CD14-positive monocyte (primary cell): ENCODE results near the gene RNU6-7. TPM values are rescaled to one million over a fixed set of nuclear protein-coding genes. Genes with fewer than 3 reads are reported as not detected.

Experiments used
- DNase-seq, 3 donors: peaks; one replicate each; pipeline ENCODE4 v3.0.0-alpha.2; 2011 to 2022
- H2AFZ ChIP-seq: 2 replicates; pipeline ENCODE4 v1.6.0; 2012; ENCODE audit warnings: mild to moderate bottlenecking, low read depth, low read length, inconsistent platforms; ENCODE audit not compliant: insufficient read depth, poor library complexity, severe bottlenecking
- H3K27ac ChIP-seq, 2 donors: 1 replicate in 1 of 2; 2 replicates in 1 of 2; pipeline ENCODE4 v1.5.1; 2012 to 2013; ENCODE audit warnings: low read length in 2 of 2, control low read depth in 1 of 2, inconsistent platforms in 1 of 2, low read depth in 1 of 2, mild to moderate bottlenecking in 1 of 2
- H3K27me3 ChIP-seq, 2 donors: one replicate each; pipeline versions ENCODE4 v1.6.0 to v1.6.1; 2011 to 2013; ENCODE audit warnings: low read length in 2 of 2; ENCODE audit not compliant: control insufficient read depth in 2 of 2, insufficient read depth in 2 of 2
- H3K36me3 ChIP-seq, 2 donors: replicated peaks in 1 of 2; 1 replicate in 1 of 2; 2 replicates in 1 of 2; pipeline versions ENCODE4 v1.5.1 to v1.6.1; 2012 to 2013; ENCODE audit warnings: low read length in 2 of 2, control low read depth in 1 of 2, inconsistent platforms in 1 of 2, mild to moderate bottlenecking in 1 of 2; ENCODE audit not compliant: insufficient read depth in 2 of 2, control insufficient read depth in 1 of 2
- H3K4me1 ChIP-seq, 2 donors: 1 replicate in 1 of 2; 2 replicates in 1 of 2; pipeline versions ENCODE4 v1.5.1 to v1.6.1; 2012 to 2013; ENCODE audit warnings: low read length in 2 of 2, control low read depth in 1 of 2, inconsistent platforms in 1 of 2, mild to moderate bottlenecking in 1 of 2, moderate library complexity in 1 of 2; ENCODE audit not compliant: insufficient read depth in 2 of 2, control insufficient read depth in 1 of 2
- H3K4me2 ChIP-seq: replicated peaks from 2 replicates; pipeline ENCODE3; 2012; ENCODE audit warnings: low read length, moderate library complexity, mild to moderate bottlenecking; ENCODE audit not compliant: poor library complexity, severe bottlenecking; ENCODE audit errors: extremely low read depth
- H3K4me3 ChIP-seq, 3 experiments: fragments of 200-600 bp in 1 of 3; sonication (generic) in 1 of 3; replicated peaks in 1 of 3; 1 replicate in 2 of 3; 2 replicates in 1 of 3; pipeline ENCODE4 v1.5.1; 2011 to 2013; ENCODE audit warnings: low read length in 3 of 3, mild to moderate bottlenecking in 3 of 3, control low read depth in 2 of 3, low read depth in 2 of 3, inconsistent platforms in 1 of 3, moderate library complexity in 1 of 3
- H3K79me2 ChIP-seq: 2 replicates; pipeline ENCODE4 v1.6.0; 2012; ENCODE audit warnings: mild to moderate bottlenecking, control low read depth, inconsistent platforms, low read length, moderate library complexity; ENCODE audit not compliant: insufficient read depth
- H3K9ac ChIP-seq: 2 replicates; pipeline ENCODE4 v1.6.0; 2017; ENCODE audit warnings: low read length, mild to moderate bottlenecking; ENCODE audit not compliant: insufficient read depth, poor library complexity, severe bottlenecking
- H3K9me3 ChIP-seq, 2 donors: replicated peaks in 1 of 2; 1 replicate in 1 of 2; 2 replicates in 1 of 2; pipeline versions ENCODE4 v1.5.1 to v1.6.1; 2012 to 2013; ENCODE audit warnings: low read length in 2 of 2, control low read depth in 1 of 2; ENCODE audit not compliant: control insufficient read depth in 1 of 2, insufficient read depth in 1 of 2
- H4K20me1 ChIP-seq: 2 replicates; pipeline ENCODE4 v1.6.0; 2012; ENCODE audit warnings: mild to moderate bottlenecking, low read length, control low read depth, moderate library complexity; ENCODE audit not compliant: insufficient read depth
- H3K27ac Mint-ChIP-seq, 7 donors: one replicate each; pipeline ENCODE4 v1.8.0; 2020; ENCODE audit warnings: mild to moderate bottlenecking in 7 of 7, mixed read lengths in 7 of 7, moderate library complexity in 6 of 7, inconsistent platforms in 2 of 7
- H3K27me3 Mint-ChIP-seq, 3 donors: one replicate each; pipeline ENCODE4 v1.8.0; 2021 to 2022; ENCODE audit warnings: low read depth in 3 of 3, mild to moderate bottlenecking in 3 of 3, mixed read lengths in 3 of 3, moderate library complexity in 3 of 3, inconsistent platforms in 1 of 3
- H3K36me3 Mint-ChIP-seq, 2 donors: one replicate each; pipeline ENCODE4 v1.8.0; 2020; ENCODE audit warnings: mixed read lengths in 2 of 2, inconsistent platforms in 1 of 2, mild to moderate bottlenecking in 1 of 2
- H3K4me1 Mint-ChIP-seq: one replicate; pipeline ENCODE4 v1.8.0; 2020; ENCODE audit warnings: mild to moderate bottlenecking, mixed read lengths
- H3K4me3 Mint-ChIP-seq, 2 donors: one replicate each; pipeline ENCODE4 v1.8.0; 2020; ENCODE audit warnings: mild to moderate bottlenecking in 2 of 2, mixed read lengths in 2 of 2, moderate library complexity in 1 of 2
- H3K9me3 Mint-ChIP-seq, 7 donors: one replicate each; pipeline ENCODE4 v1.8.0; 2020 to 2022; ENCODE audit warnings: mixed read lengths in 7 of 7, mild to moderate bottlenecking in 6 of 7, moderate library complexity in 6 of 7, inconsistent platforms in 2 of 7
- CTCF ChIP-seq: fragments of 200-600 bp; IDR thresholded peaks from one replicate; pipeline ENCODE4 v1.8.0; 2022; ENCODE audit warnings: antibody characterized with exemption, mild to moderate bottlenecking
- WGBS: methylation state at CpG from one replicate; pipeline ENCODE4 v1.1.5; 2013; ENCODE audit warnings: missing lambda C conversion rate; ENCODE audit not compliant: insufficient coverage; 5-methylcytosine and 5-hydroxymethylcytosine counted together
- intact Hi-C, 2 donors: fragments of 100-400 bp; cut with micrococcal nuclease; formaldehyde crosslinking; loops; one replicate each; pipeline versions ENCODE4 v1.15.0 to v1.15.1; 2023
- polyA minus RNA-seq: library from RNA; depleted of rRNA, polyadenylated mRNA; stranded (reverse); fragments of >200 nt; gene quantifications from 2 replicates; pipeline ENCODE4 v1.2.3, GENCODE V29; 2012
- polyA plus RNA-seq, 3 donors: library from polyadenylated mRNA; depleted of rRNA in 1 of 3; unstranded in 2 of 3; stranded (reverse) in 1 of 3; fragments of 300-500 nt in 2 of 3; fragments of >200 nt in 1 of 3; fragmentation: Illumina TruSeq in 2 of 3; gene quantifications; 1 replicate in 2 of 3; 2 replicates in 1 of 3; pipeline ENCODE4 v1.2.3, GENCODE V29; 2012 to 2021
- total RNA-seq, 12 experiments: library from RNA in 1 of 12; stranded (reverse) in 1 of 12; fragments of 120-200 nt in 1 of 12; gene quantifications; one replicate each; pipeline ENCODE4 v1.2.4 and lab custom pipeline; 2013 to 2026; ENCODE audit warnings: mixed read lengths in 6 of 12, inconsistent platforms in 1 of 12

The RNU6-7 gene
- total RNA-seq (2013): not detected
- not detected for polyA plus RNA-seq
- polyA minus RNA-seq: not detected in 2 replicates
- total RNA-seq (lab: John Stamatoyannopoulos, UW): 0 to 0.15 (median 0.05) reads per million in 11 experiments

GRCh38 chr14:32201816-32202490 lies at the start of gene RNU6-7:
RNU6-7 (plus strand) TSS chr14:32202045.
- intact Hi-C loops: no loop called here
- peak within 1 kb of the TSS; percentile 52 for H3K9ac ChIP-seq
- no peaks in the 10 kb centered on the region for H3K79me2 ChIP-seq
- H3K36me3 ChIP-seq: no peaks in the 10 kb centered on the region
- DNase-seq: no peak
- under 1% methylated on average over 36 of the region's 40 CpGs for WGBS
- H3K27me3 ChIP-seq: peaks cover 25 to 32% of the 10 kb centered on the region in 2 donors
- H2AFZ ChIP-seq: peak within 1 kb of the TSS; percentile 92
- peaks cover 32 to 48% (median 36%) of the 10 kb centered on the region in 3 donors for H3K27me3 Mint-ChIP-seq
- H3K4me3 Mint-ChIP-seq: peak within 1 kb of the TSS; percentile 87 to 96
- peaks cover 0 to 2% of the 10 kb centered on the region in 2 donors for H3K36me3 Mint-ChIP-seq
- H3K27ac Mint-ChIP-seq: peak within 1 kb of the TSS in 4 of 7 donors; percentile 18 to 82 (median 34)
- peaks cover 0 to 12% of the 10 kb centered on the region in 2 donors for H3K9me3 ChIP-seq
- no peak within 1 kb of the TSS for H3K27ac ChIP-seq
- H3K4me2 ChIP-seq: peak within 1 kb of the TSS; percentile 90
- H3K4me3 ChIP-seq: peak within 1 kb of the TSS; percentile 44 to 87 (median 63)
- peaks cover 54% of the 10 kb centered on the region for H3K4me1 Mint-ChIP-seq
- H3K9me3 Mint-ChIP-seq: peaks cover 0 to 4% (median 0%) of the 10 kb centered on the region in 7 donors
- peaks cover 44 to 53% of the 10 kb centered on the region in 2 donors for H3K4me1 ChIP-seq
- TF ChIP-seq CTCF: no peak
- H4K20me1 ChIP-seq: no peaks in the 10 kb centered on the region

GRCh38 chr14:32166029-32166428 lies 35.8 kb upstream of the RNU6-7 start:
- Mint-ChIP-seq H3K27me3 (no peaks in the 10 kb centered on the region), H3K4me3 (no peak overlapping the region), H3K4me1 (no peaks in the 10 kb centered on the region), H3K27ac (no peak overlapping the region), H3K36me3 (no peaks in the 10 kb centered on the region), H3K9me3 (peaks cover 0 to 5% (median 0%) of the 10 kb centered on the region in 7 donors)
- Histone ChIP-seq H3K36me3 (no peaks in the 10 kb centered on the region), H3K79me2 (no peaks in the 10 kb centered on the region), H3K27me3 (no peaks in the 10 kb centered on the region), H3K9ac (no peak overlapping the region), H3K27ac (no peak overlapping the region), H2AFZ (no peak overlapping the region), H4K20me1 (no peaks in the 10 kb centered on the region), H3K4me3 (no peak overlapping the region), H3K9me3 (no peaks in the 10 kb centered on the region), H3K4me1 (no peaks in the 10 kb centered on the region), H3K4me2 (no peak overlapping the region)
- no peak for TF ChIP-seq CTCF
- no peak for DNase-seq
- WGBS: no CpG with 5 or more reads among the region's 2 CpGs
- intact Hi-C loops: no loop called here
